ENCODE results near the gene GRAMD2A. TPM values are rescaled to one million over a fixed set of nuclear protein-coding genes. Genes with fewer than 3 reads are reported as not detected.
A peak's percentile ranks its signal among the peaks of the same experiment; 100 is the strongest.

Gene GRAMD2A
- total RNA-seq, 4 donors from 2014 or later, result 0.19 to 0.46 (median 0.24) TPM; not detected in 1

- TF ChIP-seq CTCF (IDR thresholded peaks at IDR 0.05), result no peak
- DNase-seq (ENCODE audit: low spot score), result no peak
- ATAC-seq (ENCODE audit: low FRiP score), result no peak
Observed at GRCh38 chr15:72202801-72203506, 5.4 kb upstream of the GRAMD2A start.

- ATAC-seq (ENCODE audit: low FRiP score) (no peak), DNase-seq (ENCODE audit: low spot score) (no peak)
- no peak for TF ChIP-seq CTCF (IDR thresholded peaks at IDR 0.05)
Observed at GRCh38 chr15:72202302-72202701, 4.7 kb upstream of the GRAMD2A start.

- DNase-seq (ENCODE audit: low spot score), result no peak
- TF ChIP-seq CTCF (IDR thresholded peaks at IDR 0.05), result no peak
- no peak for ATAC-seq (ENCODE audit: low FRiP score)
Observed at GRCh38 chr15:72201391-72201921, 3.9 kb upstream of the GRAMD2A start.

GRCh38 chr15:72200395-72201237 lies 3.0 kb upstream of the GRAMD2A start:
- no peak for ATAC-seq (ENCODE audit: low FRiP score)
- no peak for TF ChIP-seq CTCF (IDR thresholded peaks at IDR 0.05)
- no peak for DNase-seq (ENCODE audit: low spot score)

- ATAC-seq (ENCODE audit: low FRiP score) (no peak), DNase-seq (ENCODE audit: low spot score) (peak; percentile 67)
- TF ChIP-seq CTCF (IDR thresholded peaks at IDR 0.05), result peak in 1 of 3 donors; percentile 49
Observed at GRCh38 chr15:72199721-72200212, 2.2 kb upstream of the GRAMD2A start.

- no peak for DNase-seq (ENCODE audit: low spot score)
- no peak for ATAC-seq (ENCODE audit: low FRiP score)
- no peak for TF ChIP-seq CTCF (IDR thresholded peaks at IDR 0.05)
Observed at GRCh38 chr15:72199205-72199515, 1.6 kb upstream of the GRAMD2A start.

Data from omental fat pad (tissue), 4 donors.